ENCODE results near the gene IFNAR2. TPM values are rescaled to one million over a fixed set of nuclear protein-coding genes. Genes with fewer than 3 reads are reported as not detected.

Gene IFNAR2
- total RNA-seq, 1 donor from 2014 or later = 15.1 TPM

DNA sequence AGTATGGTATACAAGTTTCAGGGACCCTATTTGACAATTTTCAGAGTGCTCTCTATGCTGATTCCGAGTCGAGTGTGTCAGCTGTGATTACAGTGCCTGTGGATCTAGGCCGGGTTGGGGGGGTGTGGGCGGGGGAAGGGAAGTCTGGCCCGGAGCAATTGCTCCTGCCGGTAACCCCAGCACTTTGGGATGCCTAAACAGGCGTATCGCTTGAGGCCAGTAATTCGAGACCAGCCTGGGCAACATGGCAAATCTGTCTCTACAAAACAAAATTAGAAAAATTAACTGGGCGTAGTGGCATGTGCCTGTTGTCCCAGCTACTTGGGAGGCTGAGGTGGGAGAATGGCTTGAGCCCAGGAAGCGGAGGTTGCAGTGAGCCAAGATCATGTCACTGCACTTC, 34.8 kb downstream of the IFNAR2 start:
- no peak for FAIRE-seq
- DNase-seq (ENCODE audit: low spot score in 2 of 2) = no peak

DNA sequence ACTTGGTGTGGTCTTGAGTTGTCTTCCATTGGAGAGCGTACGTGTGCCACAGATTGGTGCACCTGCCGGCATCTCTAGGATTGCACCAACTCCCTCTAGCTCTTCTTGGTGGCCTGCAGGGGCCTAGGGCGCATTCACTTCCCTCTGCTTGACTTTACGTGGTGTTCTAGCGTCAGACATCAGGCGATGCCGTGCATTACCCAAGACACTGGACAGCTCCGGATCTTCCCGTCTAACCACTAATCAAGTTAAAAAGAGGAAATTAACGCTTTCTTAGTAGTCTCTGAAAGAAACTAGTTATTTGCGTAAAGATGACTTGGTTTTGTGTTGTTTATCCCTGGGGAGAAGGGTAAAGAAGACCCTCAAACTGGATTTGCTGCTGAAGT, 35.9 kb downstream of the IFNAR2 start:
- no peak for FAIRE-seq
- DNase-seq (ENCODE audit: low spot score in 2 of 2) = peak in 1 of 2 donors; percentile 34

DNA sequence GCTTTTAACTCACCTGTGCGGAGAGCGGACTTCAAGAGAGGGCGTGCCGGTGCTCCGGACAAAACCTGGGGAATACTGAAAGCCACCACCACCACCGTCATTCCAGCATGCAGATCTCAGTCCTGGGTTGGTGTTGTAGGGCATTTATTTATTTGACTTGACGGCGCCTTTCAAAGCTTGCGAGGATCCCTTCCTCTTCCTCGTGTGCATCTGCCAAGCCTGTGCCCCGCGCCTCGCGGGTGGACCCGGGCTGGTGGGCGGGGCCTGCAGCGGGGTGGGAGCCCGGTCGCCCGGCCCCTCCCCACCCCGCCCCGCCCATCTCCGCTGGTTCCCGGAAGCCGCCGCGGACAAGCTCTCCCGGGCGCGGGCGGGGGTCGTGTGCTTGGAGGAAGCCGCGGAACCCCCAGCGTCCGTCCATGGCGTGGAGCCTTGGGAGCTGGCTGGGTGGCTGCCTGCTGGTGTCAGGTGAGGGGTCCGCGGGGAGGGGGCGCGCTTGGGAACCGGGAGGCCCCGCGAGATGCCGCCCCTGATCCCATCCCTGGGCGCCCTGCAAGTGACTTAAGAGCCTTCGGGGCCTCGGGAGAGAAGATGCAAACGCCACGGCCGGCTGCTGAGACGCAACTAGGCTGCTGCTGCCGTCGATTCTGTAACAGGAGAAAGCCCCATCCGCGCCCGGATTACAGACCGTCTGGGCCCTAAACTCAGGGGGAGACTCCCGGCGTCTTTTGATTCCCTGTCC, 36.5 kb downstream of the IFNAR2 start, which contains the start of gene IL10RB:
Gene IL10RB (plus strand): TSS at position 318 of the 739 bp plus-strand sequence. CDS start 99 bp downstream, at position 417.
- DNase-seq (ENCODE audit: low spot score in 2 of 2) (peak; percentile 76 to 88), FAIRE-seq (no peak)

DNA sequence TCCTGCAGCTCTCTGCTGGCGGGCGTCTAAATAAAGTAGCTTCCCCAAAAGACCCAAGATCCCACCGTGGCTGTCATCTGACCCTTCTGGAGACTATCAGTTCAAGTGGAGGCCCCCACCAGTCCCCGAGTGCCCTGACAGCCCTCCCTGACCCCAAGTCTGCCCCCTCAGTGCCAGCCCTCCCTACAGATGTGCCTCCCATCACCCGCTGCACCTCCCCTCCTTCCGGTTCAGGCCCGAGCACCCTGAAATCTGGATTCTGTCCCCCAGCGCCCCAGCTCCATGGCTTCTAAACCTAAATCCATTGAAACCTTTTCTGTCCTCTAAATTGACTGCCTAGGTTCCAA, 37.0 kb downstream of the IFNAR2 start:
- FAIRE-seq (no peak), DNase-seq (ENCODE audit: low spot score in 2 of 2) (peak in 1 of 2 donors; percentile 24)

DNA sequence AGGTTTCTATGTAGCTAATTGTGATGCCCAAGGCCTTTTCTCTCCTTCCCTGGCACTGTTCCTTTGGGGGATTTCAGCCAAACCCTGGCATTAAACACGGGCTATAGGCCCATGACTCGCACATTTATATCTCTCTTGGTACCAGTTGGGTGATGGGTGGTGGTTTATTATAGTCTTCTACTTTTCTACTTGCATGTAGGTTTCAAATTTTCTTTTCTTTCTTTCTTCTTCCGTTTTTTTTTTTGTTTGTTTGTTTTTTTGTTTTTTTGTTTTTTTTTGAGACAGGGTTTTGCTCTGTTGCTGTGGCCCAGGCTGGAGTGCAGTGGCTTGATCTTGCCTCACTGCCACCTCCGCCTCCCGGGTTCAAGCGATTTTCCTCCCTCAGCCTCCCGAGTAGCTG, 37.5 kb downstream of the IFNAR2 start:
- DNase-seq (ENCODE audit: low spot score in 2 of 2) = no peak
- FAIRE-seq = no peak

DNA sequence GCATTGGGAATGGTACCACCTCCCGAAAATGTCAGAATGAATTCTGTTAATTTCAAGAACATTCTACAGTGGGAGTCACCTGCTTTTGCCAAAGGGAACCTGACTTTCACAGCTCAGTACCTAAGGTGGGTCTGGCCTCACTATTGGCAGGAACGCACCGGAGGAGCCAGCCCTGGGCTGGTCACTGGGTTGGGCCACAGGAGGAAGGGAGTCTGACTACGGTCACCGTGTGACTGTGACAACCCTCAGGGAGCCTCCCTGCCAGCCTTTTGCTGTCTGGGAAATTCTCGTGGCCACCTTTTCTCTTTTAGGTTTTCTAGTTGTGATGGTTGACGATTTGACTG, 38.6 kb downstream of the IFNAR2 start:
- FAIRE-seq (no peak), DNase-seq (ENCODE audit: low spot score in 2 of 2) (no peak)

DNA sequence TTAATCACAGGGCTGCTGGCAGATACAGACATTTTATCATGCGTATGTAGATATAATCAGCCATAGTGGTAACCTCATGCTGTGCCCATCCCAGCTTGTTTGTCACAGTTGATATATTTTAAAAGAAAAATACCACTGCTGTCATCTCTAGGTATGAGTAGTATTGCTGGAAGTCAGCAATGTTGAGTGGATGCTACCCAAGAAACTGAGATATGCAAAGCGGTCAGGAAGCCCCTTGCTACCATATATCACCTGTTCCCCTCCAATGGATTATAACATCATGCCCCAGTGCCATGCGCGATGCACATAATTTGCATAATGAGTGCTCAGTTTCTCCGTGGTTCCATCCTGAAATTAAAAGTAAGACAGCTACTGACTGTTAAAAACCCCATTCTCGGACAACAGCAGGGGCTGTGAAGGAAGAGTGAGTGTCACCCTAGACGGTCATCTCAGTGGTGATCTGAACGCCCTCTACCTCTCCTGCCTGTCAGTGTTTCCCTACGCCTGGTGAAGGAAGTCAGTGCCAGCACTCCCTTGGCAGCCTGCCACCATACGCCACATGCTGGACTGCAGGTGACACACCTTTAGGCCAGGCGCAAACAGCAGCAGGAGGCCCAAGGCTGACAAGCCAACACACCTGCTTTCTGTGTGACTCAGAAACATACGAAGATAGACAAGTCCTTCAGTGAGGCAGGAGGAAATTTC, 39.2 kb downstream of the IFNAR2 start:
- no peak for FAIRE-seq
- no peak for DNase-seq (ENCODE audit: low spot score in 2 of 2)

DNA sequence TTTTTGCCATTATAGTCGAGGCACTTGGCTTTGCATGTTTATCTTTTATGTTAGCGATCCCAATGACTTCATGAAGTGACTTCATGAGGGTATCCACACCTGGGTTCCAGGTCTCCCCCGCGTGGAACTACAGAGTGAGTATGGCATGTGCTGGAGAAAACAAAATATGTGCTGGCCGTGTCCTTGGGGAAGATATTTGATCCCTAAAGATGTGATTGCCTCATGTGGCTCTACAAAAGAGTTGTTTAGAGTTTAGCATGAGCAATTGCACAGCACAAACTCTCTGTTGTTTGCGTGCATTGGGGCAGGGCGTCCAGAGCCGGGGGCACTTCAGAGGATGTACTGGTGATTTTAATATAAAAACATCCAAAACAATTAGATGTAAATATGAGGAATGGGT, 41.2 kb downstream of the IFNAR2 start:
- FAIRE-seq (no peak), DNase-seq (ENCODE audit: low spot score in 2 of 2) (no peak)

DNA sequence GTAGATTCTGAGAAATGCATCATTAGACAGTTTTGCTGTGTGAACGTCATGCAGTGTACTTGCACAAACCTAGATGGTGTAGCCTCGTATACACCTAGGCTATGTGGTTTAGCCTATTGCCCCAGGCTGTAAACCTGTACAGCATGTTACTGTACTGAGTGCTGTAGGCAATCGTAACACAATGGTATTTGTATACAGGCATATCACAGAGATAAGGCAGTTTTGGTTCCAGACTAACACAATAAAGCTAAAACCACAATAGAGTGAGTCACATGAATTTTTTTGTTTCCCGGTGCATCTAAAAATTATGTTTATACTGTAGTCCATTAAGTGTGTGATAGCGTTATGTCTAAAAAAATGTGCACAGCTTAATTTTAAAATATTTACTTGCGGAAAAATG, 43.3 kb downstream of the IFNAR2 start:
- DNase-seq (ENCODE audit: low spot score in 2 of 2) (no peak), FAIRE-seq (no peak)

DNA sequence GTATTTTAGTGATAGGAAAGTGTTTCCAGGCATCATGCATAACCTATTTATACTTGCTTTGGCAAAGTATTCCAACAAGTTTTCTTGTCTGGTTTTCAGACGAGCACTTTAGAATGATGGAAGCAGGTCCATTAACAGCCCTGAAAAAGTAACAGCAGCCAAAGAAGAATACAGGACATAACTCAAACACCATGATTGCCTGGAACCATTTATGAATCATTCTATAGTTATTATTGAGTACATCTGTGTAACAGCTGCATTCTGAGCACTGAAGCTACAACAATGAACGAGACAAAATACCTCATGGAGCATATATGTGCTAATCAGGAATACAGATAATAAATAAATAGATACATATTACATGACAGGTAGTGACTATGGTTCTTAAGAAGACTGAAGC, 49.0 kb downstream of the IFNAR2 start:
- FAIRE-seq = no peak
- no peak for DNase-seq (ENCODE audit: low spot score in 2 of 2)

DNA sequence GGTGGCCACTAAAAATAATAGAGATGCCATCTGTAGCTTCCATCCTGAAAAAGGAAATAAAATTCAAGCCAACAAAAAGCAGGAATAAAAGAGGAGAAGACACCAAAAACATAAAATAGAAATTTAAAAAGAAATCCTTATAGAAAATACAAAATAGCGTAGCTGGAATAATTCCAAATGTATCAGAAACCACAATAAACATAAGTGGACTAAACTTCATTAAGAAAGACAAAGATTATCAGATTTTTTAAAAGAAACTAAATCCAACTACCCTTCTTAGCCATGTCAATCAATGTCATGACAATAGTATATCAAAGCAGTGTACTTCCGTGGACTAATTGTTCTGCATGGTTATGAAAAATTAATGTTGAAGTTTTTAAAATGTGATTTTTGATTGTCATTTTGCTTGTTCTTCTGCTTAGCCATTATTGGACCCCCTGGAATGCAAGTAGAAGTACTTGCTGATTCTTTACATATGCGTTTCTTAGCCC, 49.6 kb downstream of the IFNAR2 start:
- FAIRE-seq (no peak), DNase-seq (ENCODE audit: low spot score in 2 of 2) (no peak)

Other genes with a start within 250 kb of the IFNAR2 start
- 14.7 TPM for gene OLIG2, start 204.0 kb upstream of the IFNAR2 start, total RNA-seq
- gene OLIG1, start 159.8 kb upstream of the IFNAR2 start, total RNA-seq = 6.1 TPM
- gene IL10RB, start 36.4 kb downstream of the IFNAR2 start, total RNA-seq = 12.2 TPM
- 49.3 TPM for gene IFNAR1, start 95.0 kb downstream of the IFNAR2 start, total RNA-seq
- gene IFNGR2, start 173.5 kb downstream of the IFNAR2 start, total RNA-seq = 60.3 TPM